COLO668 (cell line): ENCODE measurements around the gene PSME2.
A peak's percentile ranks its signal among the peaks of the same experiment; 100 is the strongest.

Source experiments
- DNase-seq: peaks from one replicate; lab custom pipeline; 2025; ENCODE audit not compliant: unreplicated experiment; lab: John Stamatoyannopoulos, UW

PSME2 gene

DNA sequence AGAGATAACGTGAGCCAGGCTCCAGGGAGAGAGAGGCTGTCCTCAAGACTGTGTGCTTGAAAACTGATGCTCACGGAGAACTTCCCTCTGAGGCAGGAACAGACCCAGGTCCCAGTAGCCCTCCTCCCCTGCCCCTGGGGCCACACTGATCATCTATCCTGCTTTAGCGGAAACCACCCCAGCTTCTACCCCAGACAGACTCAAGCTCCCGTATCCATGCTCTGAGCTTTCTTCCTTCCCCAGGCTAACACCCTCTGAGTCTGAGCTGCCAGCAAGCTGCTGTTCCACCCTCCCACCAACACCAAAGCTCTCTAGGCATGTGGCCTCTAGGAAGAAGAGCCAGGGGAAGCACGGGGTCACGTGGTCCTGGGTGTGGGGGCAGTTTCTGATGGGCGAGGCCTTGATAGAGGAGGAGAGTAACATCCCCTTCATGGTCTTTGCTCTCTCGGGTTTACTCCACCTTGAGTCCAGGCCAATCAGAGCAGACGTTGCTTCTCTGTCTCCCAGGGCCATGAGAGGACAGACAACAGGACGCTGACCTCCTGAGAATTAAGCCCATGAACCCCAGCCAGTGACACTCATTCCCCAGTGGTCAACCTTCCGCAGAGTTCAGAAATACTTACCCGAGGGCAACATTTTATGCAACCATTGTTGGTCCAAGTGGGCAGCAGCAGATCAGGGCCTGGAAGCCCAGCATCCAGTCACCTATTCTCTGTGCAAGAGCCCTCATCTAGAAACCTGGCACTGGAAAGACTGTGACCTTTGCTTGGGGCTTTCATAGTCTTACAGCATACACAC, 50.9 kb downstream of the PSME2 start:
- DNase-seq: peak; percentile 32

GRCh38 chr14:24094841-24095270, 51.6 kb downstream of the PSME2 start:
- peak; percentile 48 for DNase-seq

GRCh38 chr14:24093901-24094840, 52.2 kb downstream of the PSME2 start, which contains the start of gene PCK2:
PCK2 (plus strand) TSS chr14:24094311; CDS start chr14:24094406, 95 bp downstream.
- peak; percentile 91 for DNase-seq
